Keratinocyte (primary cell): ENCODE measurements around the gene ZC3H4. TPM values are rescaled to one million over a fixed set of nuclear protein-coding genes. Genes with fewer than 3 reads are reported as not detected.
"Not testable (repeated sequence)": the region's sequence is repeated elsewhere in the genome, so short reads cannot be mapped to it uniquely, and the experiment has no call there.

Experiments
- DNase-seq: peaks from one replicate; pipeline ENCODE4 v3.0.0-alpha.2; 2011; ENCODE audit warnings: low read depth, missing footprints, low spot score
- FAIRE-seq: peaks from 2 replicates; lab custom pipeline; 2011; peaks lifted over from hg19 to GRCh38; lab: Jason Lieb, UNC
- H2AFZ ChIP-seq: 2 replicates; pipeline ENCODE4 v1.6.0; 2012; ENCODE audit warnings: low read length, control low read depth, inconsistent platforms; ENCODE audit not compliant: control insufficient read depth
- H3K27ac ChIP-seq: 2 replicates; pipeline ENCODE4 v1.5.1; 2011; ENCODE audit warnings: low read length; ENCODE audit not compliant: control insufficient read depth, insufficient read depth
- H3K27me3 ChIP-seq: 3 replicates; pipeline ENCODE4 v1.6.0; 2011; ENCODE audit warnings: low read length; ENCODE audit not compliant: control insufficient read depth, insufficient read depth; ENCODE audit errors: extremely low read depth
- H3K36me3 ChIP-seq, 2 experiments: 2 replicates in 1 of 2; 3 replicates in 1 of 2; pipeline ENCODE4 v1.5.1; 2011; ENCODE audit warnings: low read length in 2 of 2, mild to moderate bottlenecking in 1 of 2; ENCODE audit not compliant: control insufficient read depth in 2 of 2, insufficient read depth in 2 of 2; ENCODE audit errors: extremely low read depth in 1 of 2
- H3K4me1 ChIP-seq: 3 replicates; pipeline ENCODE4 v1.5.1; 2011; ENCODE audit warnings: low read length; ENCODE audit not compliant: control insufficient read depth, insufficient read depth; ENCODE audit errors: extremely low read depth
- H3K4me2 ChIP-seq: 3 replicates; pipeline ENCODE4 v1.6.0; 2011; ENCODE audit warnings: low read depth, low read length; ENCODE audit not compliant: control insufficient read depth, insufficient read depth; ENCODE audit errors: extremely low read depth
- H3K4me3 ChIP-seq, 3 experiments: fragments of 200-600 bp in 1 of 3; sonication (generic) in 1 of 3; 2 replicates in 2 of 3; 3 replicates in 1 of 3; pipeline ENCODE4 v1.5.1; 2011 to 2016; ENCODE audit warnings: low read length in 3 of 3, mild to moderate bottlenecking in 3 of 3, control low read depth in 2 of 3, inconsistent platforms in 1 of 3, low read depth in 1 of 3, mixed read lengths in 1 of 3, mixed run types in 1 of 3, moderate library complexity in 1 of 3; ENCODE audit not compliant: control insufficient read depth in 2 of 3, insufficient read depth in 2 of 3; ENCODE audit errors: extremely low read depth in 1 of 3
- H3K79me2 ChIP-seq: 2 replicates; pipeline ENCODE4 v1.6.0; 2012; ENCODE audit warnings: low read length; ENCODE audit not compliant: control insufficient read depth, insufficient read depth
- H3K9ac ChIP-seq: 3 replicates; pipeline ENCODE4 v1.6.0; 2011; ENCODE audit warnings: low read length; ENCODE audit not compliant: control insufficient read depth, insufficient read depth; ENCODE audit errors: extremely low read depth
- H3K9me1 ChIP-seq: 3 replicates; pipeline ENCODE4 v1.6.0; 2011; ENCODE audit warnings: low read length; ENCODE audit not compliant: control insufficient read depth, insufficient read depth; ENCODE audit errors: extremely low read depth
- H3K9me3 ChIP-seq: 2 replicates; pipeline ENCODE4 v1.5.1; 2012; ENCODE audit warnings: low read depth, low read length; ENCODE audit not compliant: control insufficient read depth
- H4K20me1 ChIP-seq: 3 replicates; pipeline ENCODE4 v1.6.0; 2011; ENCODE audit warnings: low read length; ENCODE audit not compliant: control insufficient read depth, insufficient read depth; ENCODE audit errors: extremely low read depth
- CTCF ChIP-seq, 3 experiments: IDR thresholded peaks in 1 of 3; conservative IDR thresholded peaks in 1 of 3; optimal IDR thresholded peaks in 1 of 3; 2 replicates in 2 of 3; 3 replicates in 1 of 3; pipeline versions ENCODE3 to v1.5.1; 2011; ENCODE audit warnings: low read length in 3 of 3, mild to moderate bottlenecking in 3 of 3, moderate library complexity in 2 of 3, control low read depth in 1 of 3, inconsistent platforms in 1 of 3; ENCODE audit not compliant: insufficient read depth in 2 of 3; ENCODE audit errors: extremely low read depth in 1 of 3
- EZH2 ChIP-seq: IDR thresholded peaks from one replicate; pipeline ENCODE4 v1.6.1; 2012; ENCODE audit warnings: inconsistent platforms, mild to moderate bottlenecking, low read length, moderate library complexity
- dilution Hi-C: fragments of 300-500 bp; cut with MboI; formaldehyde crosslinking; loops from one replicate; pipeline ENCODE4 v1.7.0; 2020; ENCODE audit warnings: low sequenced_read_pairs; ENCODE audit not compliant: extremely low pct_ligation_motif_present
- polyA plus RNA-seq, 5 experiments: library from polyadenylated mRNA; depleted of rRNA in 3 of 5; stranded (reverse) in 3 of 5; stranded (forward) in 1 of 5; unstranded in 1 of 5; fragments of >200 nt; gene quantifications; 1 replicate in 1 of 5; 2 replicates in 3 of 5; 3 replicates in 1 of 5; pipeline versions ENCODE4 v1.2.1 to v1.2.3, GENCODE V29; 2011 to 2012; ENCODE audit warnings: missing spikeins in 2 of 5, low read depth in 1 of 5, low replicate concordance in 1 of 5

Gene ZC3H4
- polyA plus RNA-seq, 1 donor (not counting 4 experiments of a cell fraction or from before 2014, with no cell fraction given), result 5.6 TPM

- Histone ChIP-seq H3K36me3 (peaks cover 13 to 21% of the 10 kb centered on the region in 2 experiments), H3K27me3 (no peaks in the 10 kb centered on the region), H3K4me2 (no peak overlapping the region), H3K4me3 (no peak overlapping the region), H3K27ac (no peak overlapping the region), H3K4me1 (peaks cover 26% of the 10 kb centered on the region), H2AFZ (no peak overlapping the region), H3K9me1 (no peaks in the 10 kb centered on the region), H3K9ac (no peak overlapping the region), H3K79me2 (peaks cover 78% of the 10 kb centered on the region), H4K20me1 (no peaks in the 10 kb centered on the region), H3K9me3 (no peaks in the 10 kb centered on the region)
- DNase-seq, result no peak
- no peak for FAIRE-seq
- TF ChIP-seq EZH2, result no peak
- TF ChIP-seq CTCF (optimal IDR thresholded peaks at IDR 0.05 in 1 of 3, IDR thresholded peaks at IDR 0.05 in 1 of 3, conservative IDR thresholded peaks at IDR 0.05 in 1 of 3; ENCODE audit: extremely low read depth in 1 of 3, insufficient read depth in 2 of 3, low read length in 3 of 3), result no peak
- dilution Hi-C loops, result no loop called here
Measured at GRCh38 chr19:47104680-47105079, 8.9 kb downstream of the ZC3H4 start.

- H3K36me3 ChIP-seq, result peaks cover 13 to 16% of the 10 kb centered on the region in 2 experiments
- peaks cover 83% of the 10 kb centered on the region for H3K79me2 ChIP-seq
- H2AFZ ChIP-seq, result no peak overlapping the region
- H3K27me3 ChIP-seq, result no peaks in the 10 kb centered on the region
- H3K9me3 ChIP-seq, result no peaks in the 10 kb centered on the region
- DNase-seq (no peak), FAIRE-seq (no peak)
- H3K4me3 ChIP-seq, result no peak overlapping the region
- no peaks in the 10 kb centered on the region for H3K9me1 ChIP-seq
- no peak overlapping the region for H3K9ac ChIP-seq
- H3K4me1 ChIP-seq, result peaks cover 5% of the 10 kb centered on the region
- no peak overlapping the region for H3K27ac ChIP-seq
- no peak overlapping the region for H3K4me2 ChIP-seq
- TF ChIP-seq CTCF (optimal IDR thresholded peaks at IDR 0.05 in 1 of 3, IDR thresholded peaks at IDR 0.05 in 1 of 3, conservative IDR thresholded peaks at IDR 0.05 in 1 of 3; ENCODE audit: extremely low read depth in 1 of 3, insufficient read depth in 2 of 3, low read length in 3 of 3) (no peak), EZH2 (no peak)
- no peaks in the 10 kb centered on the region for H4K20me1 ChIP-seq
- dilution Hi-C loops, result no loop called here
Measured at GRCh38 chr19:47102346-47103060, 11.1 kb downstream of the ZC3H4 start.

GRCh38 chr19:47101116-47101515, 12.5 kb downstream of the ZC3H4 start:
- H2AFZ ChIP-seq, H3K9me1 ChIP-seq, H3K4me1 ChIP-seq, H3K9ac ChIP-seq, DNase-seq, H3K27ac ChIP-seq, dilution Hi-C loops, H3K9me3 ChIP-seq, H3K4me3 ChIP-seq, FAIRE-seq, H3K27me3 ChIP-seq, H4K20me1 ChIP-seq, H3K4me2 ChIP-seq: not testable (repeated sequence)
- H3K79me2 ChIP-seq, result peaks cover 84% of the 10 kb centered on the region
- H3K36me3 ChIP-seq, result peaks cover 13 to 15% of the 10 kb centered on the region in 2 experiments
